ENCODE results near the gene SH3RF3. TPM values are rescaled to one million over a fixed set of nuclear protein-coding genes. Genes with fewer than 3 reads are reported as not detected.

SH3RF3 gene
- total and polyA plus RNA-seq, 9 of the 15 experiments (the other 6 are each of a cell fraction or from before 2014, with no cell fraction given) = 0.02 TPM; not detected in 8

GRCh38 chr2:109144721-109145120 lies 15.7 kb downstream of the SH3RF3 start:
- FAIRE-seq (no peak), ATAC-seq (no peak; the same call in 2 of the 3 replicates), DNase-seq (ENCODE audit: extremely low read depth in 1 of 4, low spot score in 3 of 4) (no peak)
- Histone ChIP-seq H3K36me3 (ENCODE audit: control insufficient read depth, insufficient read depth, low read length) (no peaks in the 10 kb centered on the region), H3K27me3 (ENCODE audit: control insufficient read depth in 2 of 2, insufficient read depth in 2 of 2, low read length in 2 of 2) (peaks cover 15 to 59% of the 10 kb centered on the region in 2 experiments; a peak in 4 of 5 replicates), H3K27ac (ENCODE audit: extremely low read depth, low read depth, low read length) (no peak overlapping the region), H3K4me1 (replicated peaks in 1 of 2; ENCODE audit: control insufficient read depth in 2 of 2, insufficient read depth in 2 of 2, low read length in 2 of 2) (no peaks in the 10 kb centered on the region), H3K4me3 (no peak overlapping the region), H2AFZ (ENCODE audit: low read depth, low read length) (no peak overlapping the region), H3K9me1 (ENCODE audit: control insufficient read depth, insufficient read depth, low read length) (no peaks in the 10 kb centered on the region), H3K9ac (ENCODE audit: insufficient read depth in 1 of 2, low read depth in 2 of 2, low read length in 2 of 2) (no peak overlapping the region), H3K4me2 (ENCODE audit: insufficient read depth, low read length) (no peak overlapping the region), H3K79me2 (ENCODE audit: control insufficient read depth, insufficient read depth, low read length) (no peaks in the 10 kb centered on the region), H4K20me1 (replicated peaks; ENCODE audit: control insufficient read depth, insufficient read depth, low read length) (no peaks in the 10 kb centered on the region), H3K9me3 (replicated peaks; ENCODE audit: control insufficient read depth, insufficient read depth, low read depth, low read length) (no peaks in the 10 kb centered on the region)
- in situ Hi-C loops (cut with MboI) = no loop called here
- ChIA-PET CTCF (ENCODE audit: low intra/inter-chr PET ratio) (no interaction called here), POLR2A (no interaction called here)
- intact Hi-C loops (cut with micrococcal nuclease) = no loop called here
- BruUV-seq (replicated peaks) = no TSS peak
- TF ChIP-seq POLR2G (IDR thresholded peaks at IDR 0.05; ENCODE audit: low read depth, low read length) (no peak), BDP1 (IDR thresholded peaks at IDR 0.05; ENCODE audit: insufficient read depth, insufficient read length) (no peak), POLR3A (IDR thresholded peaks at IDR 0.05; ENCODE audit: borderline replicate concordance, extremely low read depth, insufficient read depth, insufficient read length) (no peak), TFAM (CRISPR knock-in tag; conservative IDR thresholded peaks at IDR 0.05) (no peak), CTCFL (IDR thresholded peaks at IDR 0.05; ENCODE audit: borderline replicate concordance, insufficient read depth, low read depth, low read length, poor library complexity, severe bottlenecking) (no peak), SAP30 (IDR thresholded peaks at IDR 0.05; ENCODE audit: borderline replicate concordance, insufficient read depth, low read depth, low read length, poor library complexity, severe bottlenecking) (no peak)
- 2% methylated on average over 15 of the region's 15 CpGs for WGBS (ENCODE audit: insufficient coverage, low coverage, missing lambda C conversion rate)
